ENCODE results near the gene NKIRAS2. TPM values are rescaled to one million over a fixed set of nuclear protein-coding genes. Genes with fewer than 3 reads are reported as not detected.

Gene NKIRAS2
- total RNA-seq, 2 experiments from 2014 or later: 16.3 to 17.2 TPM

DNA sequence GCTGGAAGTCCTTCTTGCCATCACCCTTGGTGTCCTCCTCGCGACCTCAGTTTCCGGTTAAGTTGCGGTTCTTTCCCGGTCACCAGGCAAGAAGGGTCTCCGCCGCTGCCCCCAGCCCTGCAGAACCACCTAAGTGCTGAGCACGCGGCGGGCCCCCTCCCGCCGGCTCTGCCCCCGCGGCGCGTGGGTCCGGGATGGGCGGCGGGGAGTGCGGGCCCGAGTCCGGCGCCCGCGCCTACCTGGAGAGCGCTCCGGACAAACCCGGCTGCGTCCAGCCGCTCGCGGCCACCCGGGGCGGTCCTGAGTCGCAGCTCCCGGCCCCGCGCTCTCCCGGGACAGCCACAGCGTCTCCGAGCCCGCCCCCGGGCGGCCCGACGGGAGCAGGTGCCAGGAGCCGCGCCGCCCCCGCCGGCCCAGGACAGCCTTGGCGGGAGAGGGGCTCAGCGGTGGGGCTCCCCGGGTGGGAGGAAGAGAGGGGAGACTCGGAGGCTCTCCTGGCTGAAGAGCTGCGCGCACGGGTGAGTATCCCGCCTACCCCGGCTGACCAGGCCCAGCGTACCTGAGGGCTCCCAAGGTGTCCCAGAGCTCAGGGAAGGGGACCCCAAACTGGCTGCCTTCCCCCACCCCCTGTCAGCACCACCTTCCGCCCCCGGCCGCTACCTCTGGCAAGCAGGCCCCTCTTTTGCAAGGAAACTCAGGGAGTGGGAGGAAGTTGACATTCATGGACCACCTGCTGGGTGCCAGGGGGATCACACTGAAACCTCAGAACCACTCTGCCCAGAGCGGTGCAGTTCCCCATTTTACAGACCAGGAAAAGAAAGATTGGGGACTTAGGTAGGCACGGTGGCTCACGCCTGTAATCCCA, 52.7 kb downstream of the NKIRAS2 start:
- intact Hi-C loops (cut with DNase I, micrococcal nuclease): no loop called here
- H3K27me3 Mint-ChIP-seq: peaks cover 15% of the 10 kb centered on the region
- ATAC-seq: peak; percentile 21
- H3K27ac Mint-ChIP-seq: no peak overlapping the region
- peaks cover 6% of the 10 kb centered on the region for H3K4me1 Mint-ChIP-seq
- DNase-seq: no peak
- no peaks in the 10 kb centered on the region for H3K9me3 Mint-ChIP-seq (ENCODE audit: low read depth)
- peak overlapping the region; percentile 33 for H3K4me3 Mint-ChIP-seq
- CTCF ChIA-PET: interaction anchor here (0.6 to 1.0 kb wide), 3 partner anchors 23 to 109 kb away, joined by 3 to 5 read pairs (median 3); no protein-coding TSS in a partner anchor
- POLR2A ChIA-PET: interaction anchor here (0.5 kb wide), 1 partner anchor 491 kb away, joined by 4 read pairs; no protein-coding TSS in a partner anchor
- no peaks in the 10 kb centered on the region for H3K36me3 Mint-ChIP-seq (ENCODE audit: low read depth)

Other genes with a start within 250 kb of the NKIRAS2 start
- under 1 TPM; 0.34 to 0.54 TPM for gene JUP, start 233.4 kb upstream of the NKIRAS2 start, total RNA-seq
- gene P3H4, start 208.1 kb upstream of the NKIRAS2 start, total RNA-seq: 1 to 10 TPM; 1.5 to 2.0 TPM
- under 1 TPM; 0.39 to 0.42 TPM for gene FKBP10, start 207.1 kb upstream of the NKIRAS2 start, total RNA-seq
- gene NT5C3B, start 183.9 kb upstream of the NKIRAS2 start, total RNA-seq: 10 to 100 TPM; 37.5 to 46.9 TPM
- under 1 TPM; 0.19 to 0.21 TPM for gene KLHL10, start 182.3 kb upstream of the NKIRAS2 start, total RNA-seq
- 10 to 100 TPM; 16.4 to 18.0 TPM for gene KLHL11, start 154.7 kb upstream of the NKIRAS2 start, total RNA-seq
- 100 to 1,000 TPM; 189 to 192 TPM for gene ACLY, start 101.1 kb upstream of the NKIRAS2 start, total RNA-seq
- 1 to 10 TPM in 1 of 2 experiments, under 1 TPM in 1; 0.81 to 1.1 TPM for gene ODAD4, start 89.5 kb upstream of the NKIRAS2 start, total RNA-seq
- gene CNP, start 53.3 kb upstream of the NKIRAS2 start, total RNA-seq: 10 to 100 TPM; 55.1 to 77.0 TPM
- gene DNAJC7, start 2.7 kb upstream of the NKIRAS2 start, total RNA-seq: 10 to 100 TPM; 86.6 to 94.8 TPM
- under 1 TPM; 0.19 to 0.32 TPM for gene C17orf113, start 30.5 kb downstream of the NKIRAS2 start, total RNA-seq
- gene ZNF385C, start 78.4 kb downstream of the NKIRAS2 start, total RNA-seq: under 1 TPM; 0.23 to 0.30 TPM
- 10 to 100 TPM; 23.8 to 31.1 TPM for gene DHX58, start 92.6 kb downstream of the NKIRAS2 start, total RNA-seq
- 10 to 100 TPM; 46.2 to 54.8 TPM for gene KAT2A, start 101.3 kb downstream of the NKIRAS2 start, total RNA-seq
- gene HSPB9, start 102.7 kb downstream of the NKIRAS2 start, total RNA-seq: under 1 TPM; 0.09 to 0.11 TPM
- gene RAB5C, start 134.9 kb downstream of the NKIRAS2 start, total RNA-seq: 10 to 100 TPM; 32.0 to 47.3 TPM
- under 1 TPM; 0.43 to 0.53 TPM for gene KCNH4, start 161.1 kb downstream of the NKIRAS2 start, total RNA-seq
- gene HCRT, start 165.4 kb downstream of the NKIRAS2 start, total RNA-seq: not detected
- 10 to 100 TPM; 11.3 to 15.5 TPM for gene GHDC, start 174.4 kb downstream of the NKIRAS2 start, total RNA-seq

Measured in activated CD4-positive, alpha-beta T cell treated with anti-CD3 and anti-CD28 coated beads for 36 hours (primary cell).